Fibroblast of skin of abdomen (primary cell): ENCODE measurements around the gene MYCBPAP.

Source experiments
- DNase-seq: peaks from one replicate; pipeline ENCODE4 v3.0.0-alpha.2; 2013

The MYCBPAP gene

GRCh38 chr17:50517504-50518383 lies 9.5 kb downstream of the MYCBPAP start:
- no peak for DNase-seq

DNA sequence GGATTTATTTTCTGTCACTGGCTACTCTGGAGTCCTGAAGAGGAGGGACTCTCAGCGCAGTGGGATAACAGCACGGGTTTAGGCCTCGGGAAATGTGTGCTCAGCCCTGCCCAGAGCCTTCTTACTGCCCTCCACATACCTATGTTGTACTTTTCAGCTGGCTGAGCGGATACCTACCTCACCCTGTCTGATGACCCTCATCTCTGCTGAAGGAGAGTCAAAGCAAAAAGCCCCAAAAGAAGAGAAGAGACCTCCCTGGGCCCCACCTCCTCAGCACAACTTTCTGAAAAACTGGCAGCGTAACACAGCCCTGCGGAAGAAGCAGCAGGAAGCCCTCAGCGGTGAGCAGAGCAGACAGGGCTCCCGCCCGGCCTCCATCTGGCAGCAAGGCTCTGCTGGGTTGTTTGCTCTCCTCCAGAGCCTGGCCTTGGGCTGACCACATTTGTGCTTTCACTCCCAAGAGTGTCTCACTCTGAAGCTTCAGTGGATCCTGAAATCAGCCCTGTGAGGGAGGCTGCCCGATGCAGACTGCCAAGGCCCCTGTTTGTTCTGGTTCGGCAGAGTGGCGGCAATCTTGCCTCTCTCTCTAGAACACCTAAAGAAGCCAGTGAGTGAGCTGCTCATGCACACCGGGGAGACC lies 10.3 kb downstream of the MYCBPAP start:
- no peak for DNase-seq

DNA sequence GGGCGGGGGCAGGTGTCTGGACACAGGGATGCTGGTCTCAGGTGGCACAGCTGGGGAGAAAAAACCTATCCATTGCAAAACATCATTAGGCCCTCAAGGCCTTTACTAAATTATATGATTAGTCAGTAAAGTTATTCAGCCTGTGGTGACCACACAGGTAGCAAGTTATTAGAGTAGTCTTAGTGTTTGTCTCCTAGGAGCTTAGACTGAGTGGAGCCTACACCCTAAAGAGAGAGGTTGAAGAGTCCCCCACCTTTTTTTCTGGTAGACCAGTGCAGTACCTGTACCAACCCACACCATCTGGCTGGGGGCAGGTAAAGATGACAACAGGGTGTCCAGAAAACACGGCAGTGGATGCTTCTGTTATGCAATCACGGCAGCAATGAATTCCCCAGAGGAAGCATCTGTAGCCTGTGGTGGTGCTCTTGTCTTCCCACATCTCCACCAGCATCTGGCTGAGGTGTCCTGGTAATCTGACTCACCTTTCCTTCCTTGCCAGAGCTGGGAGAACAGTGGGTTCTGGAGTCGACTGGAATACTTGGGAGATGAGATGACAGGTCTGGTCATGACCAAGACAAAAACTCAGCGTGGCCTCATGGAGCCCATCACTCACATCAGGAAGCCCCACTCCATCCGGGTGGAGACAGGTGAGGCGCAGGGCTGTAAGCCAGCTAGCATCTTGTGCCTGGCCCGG lies 11.0 kb downstream of the MYCBPAP start:
- no peak for DNase-seq

GRCh38 chr17:50520483-50520882 lies 12.2 kb downstream of the MYCBPAP start:
- DNase-seq: no peak

DNA sequence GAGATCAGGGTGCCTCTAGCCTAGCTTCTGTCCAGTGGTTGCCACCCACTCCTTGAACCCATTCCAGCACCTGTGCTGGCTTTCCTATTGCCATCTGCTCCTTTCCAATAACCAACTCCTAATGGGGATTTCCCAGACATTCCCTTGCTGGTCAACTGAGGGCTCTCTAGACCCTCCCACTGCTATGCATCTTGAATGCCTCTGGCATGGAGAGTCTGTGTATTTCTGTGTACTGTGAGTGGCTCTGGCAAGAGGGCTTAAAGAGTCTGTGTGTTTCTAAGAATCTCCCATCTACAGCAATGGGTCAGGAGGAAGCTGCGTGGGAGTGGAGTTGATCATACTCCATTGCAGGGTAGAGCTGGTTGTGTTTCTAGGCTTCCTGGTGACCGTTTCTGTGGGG lies 13.3 kb downstream of the MYCBPAP start:
- DNase-seq: no peak

DNA sequence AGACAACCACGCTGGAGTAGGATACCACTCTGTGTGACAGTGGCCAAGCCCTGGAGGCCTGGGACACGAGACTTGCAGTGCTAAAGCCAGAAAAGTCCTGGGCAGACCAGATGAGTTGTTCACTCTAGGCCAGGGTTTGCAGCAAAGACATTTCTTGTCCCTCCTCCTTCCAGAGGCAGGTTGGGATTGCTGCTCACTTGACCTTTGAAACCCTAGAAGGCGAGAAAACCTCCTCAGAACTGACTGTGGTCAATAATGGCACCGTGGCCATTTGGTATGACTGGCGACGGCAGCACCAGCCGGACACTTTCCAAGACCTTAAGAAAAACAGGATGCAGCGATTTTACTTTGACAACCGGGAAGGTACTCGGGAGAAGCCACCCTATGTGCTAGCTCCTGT lies 14.5 kb downstream of the MYCBPAP start:
- DNase-seq: no peak

DNA sequence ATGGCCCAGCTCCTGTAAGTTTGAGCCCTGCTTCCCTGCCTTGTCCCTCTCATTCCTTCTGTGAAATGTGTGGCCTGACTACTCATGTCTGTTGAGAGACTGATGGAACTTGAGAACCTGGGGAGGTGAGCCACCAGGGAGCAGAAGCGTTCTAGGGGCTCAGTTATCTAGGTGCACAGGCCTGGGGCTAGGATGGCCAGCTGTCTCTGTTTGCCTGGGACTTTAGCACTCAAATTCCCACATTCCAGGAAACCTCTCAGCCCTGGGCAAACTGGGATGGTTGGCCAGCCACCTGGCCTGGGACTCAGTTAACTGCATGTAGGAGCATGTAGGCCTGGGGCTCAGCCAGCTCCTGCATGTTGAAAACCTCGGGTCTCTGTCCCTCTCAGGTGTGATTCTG lies 15.0 kb downstream of the MYCBPAP start:
- no peak for DNase-seq

DNA sequence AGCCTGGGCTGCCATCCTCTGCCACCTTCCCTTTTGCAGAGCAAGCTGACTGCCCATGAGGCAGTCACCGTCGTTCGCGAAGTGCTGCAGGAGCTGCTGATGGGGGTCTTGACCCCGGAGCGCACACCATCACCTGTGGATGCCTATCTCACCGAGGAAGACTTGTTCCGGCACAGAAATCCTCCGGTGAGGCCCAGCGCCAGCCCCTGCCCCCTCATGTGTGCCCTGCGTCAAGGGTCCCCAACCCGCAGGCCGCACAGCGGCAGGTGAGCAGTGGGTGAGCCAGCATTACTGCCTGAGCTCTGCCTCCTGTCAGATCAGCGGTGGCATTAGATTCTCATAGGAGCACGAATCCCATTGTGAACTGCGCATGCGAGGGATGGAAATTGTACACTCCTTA lies 16.6 kb downstream of the MYCBPAP start:
- DNase-seq: no peak

DNA sequence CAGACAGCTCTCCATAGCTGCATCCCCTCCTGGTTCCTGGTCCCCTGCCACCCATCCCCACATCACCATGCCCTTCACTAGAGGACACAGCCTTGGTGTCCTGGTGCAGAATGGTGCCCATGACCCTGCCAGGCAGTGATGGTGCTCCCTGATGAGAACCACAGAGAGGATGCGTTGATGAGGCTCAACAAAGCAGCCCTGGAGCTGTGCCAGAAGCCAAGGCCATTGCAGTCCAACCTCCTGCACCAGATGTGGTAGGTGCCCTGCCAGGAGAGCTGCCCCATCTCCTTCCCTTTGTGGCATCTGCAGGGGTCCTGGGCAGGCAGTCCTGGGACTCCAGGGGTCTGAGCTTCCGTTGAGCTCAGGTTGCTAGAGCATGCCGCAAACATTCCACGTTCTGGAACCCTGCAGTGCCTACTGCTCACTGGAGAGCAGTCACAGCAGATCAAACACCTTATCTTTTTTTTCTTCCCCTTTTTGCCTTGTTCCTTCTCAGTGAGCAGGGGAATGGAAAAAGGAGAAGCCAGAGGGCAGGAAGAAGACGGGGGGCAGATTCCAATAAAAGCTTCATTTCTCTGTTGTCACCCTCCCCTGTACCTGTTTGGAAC lies 19.0 kb downstream of the MYCBPAP start:
- DNase-seq: no peak

- DNase-seq: no peak
Measured at GRCh38 chr17:50527949-50528474, 19.8 kb downstream of the MYCBPAP start.

- DNase-seq: no peak
Measured at GRCh38 chr17:50529849-50530248, 21.6 kb downstream of the MYCBPAP start.

GRCh38 chr17:50531428-50532025 lies 23.3 kb downstream of the MYCBPAP start:
- DNase-seq: no peak

DNA sequence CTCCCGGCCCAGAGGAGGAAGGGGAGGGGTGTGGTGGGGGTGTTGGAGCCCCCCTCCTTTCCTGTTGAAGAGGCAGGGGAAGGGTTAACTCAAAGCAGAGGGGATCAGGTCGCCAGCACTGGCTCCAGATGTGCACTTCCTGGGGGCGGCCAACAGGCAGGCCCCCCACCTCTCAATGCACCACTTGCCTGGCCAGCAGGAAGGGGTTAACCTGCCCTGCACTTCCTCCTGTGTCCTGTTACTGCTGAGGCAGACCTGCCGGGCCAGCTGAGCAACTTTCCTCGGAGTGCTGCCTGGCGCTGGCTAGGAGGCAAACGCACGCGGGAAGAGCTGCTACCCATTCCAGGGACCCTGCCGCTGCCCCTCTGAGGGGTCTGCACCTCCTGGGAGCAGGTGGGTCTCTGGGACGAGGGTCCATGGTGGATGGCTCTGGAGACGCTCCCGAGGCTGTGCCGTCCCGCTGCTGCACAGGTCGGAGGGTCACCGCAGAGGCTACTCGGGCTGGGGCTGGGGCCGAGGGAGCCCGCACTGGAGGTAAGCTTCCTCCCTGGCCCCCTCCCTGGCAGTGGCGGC lies 24.3 kb downstream of the MYCBPAP start, which contains the start of gene EPN3:
Gene EPN3, plus strand, starts transcription at position 284 of the 573 bp plus-strand sequence. CDS start 3,822 bp downstream, outside the sequence.
- no peak for DNase-seq

GRCh38 chr17:50533185-50533584 lies 24.9 kb downstream of the MYCBPAP start:
- DNase-seq: no peak

DNA sequence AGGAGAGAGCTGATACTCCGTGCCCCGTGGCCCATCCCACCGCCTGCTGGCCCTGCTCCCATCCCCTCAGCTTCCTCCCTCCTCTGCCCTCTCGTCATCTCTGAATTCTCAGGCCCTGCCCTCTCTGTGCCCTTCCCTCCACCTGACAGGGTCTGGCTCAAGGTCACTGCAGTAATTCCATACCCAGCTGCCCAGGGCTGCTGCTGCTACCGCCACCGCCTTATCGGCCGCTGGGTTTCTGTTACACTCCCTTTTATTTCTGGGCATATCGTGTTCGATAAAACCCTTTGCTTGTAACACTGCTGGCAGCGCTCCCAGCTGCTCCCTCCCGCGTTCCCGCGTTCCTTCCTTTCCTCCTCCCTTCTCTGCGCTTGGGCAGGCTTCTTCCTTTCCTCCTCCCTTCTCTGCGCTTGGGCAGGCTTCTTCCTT lies 25.5 kb downstream of the MYCBPAP start:
- DNase-seq: peak; percentile 60

- no peak for DNase-seq
Measured at GRCh38 chr17:50534222-50534978, 26.2 kb downstream of the MYCBPAP start.

- DNase-seq: no peak
Measured at GRCh38 chr17:50534979-50535326, 26.7 kb downstream of the MYCBPAP start.

GRCh38 chr17:50535407-50535806 lies 27.2 kb downstream of the MYCBPAP start:
- no peak for DNase-seq

GRCh38 chr17:50536683-50537646 lies 28.7 kb downstream of the MYCBPAP start:
- DNase-seq: no peak
